SJSA1 (cell line): Measurements from ENCODE around the gene MVB12B. TPM values are rescaled to one million over a fixed set of nuclear protein-coding genes. Genes with fewer than 3 reads are reported as not detected.

Experiments
- DNase-seq, 2 experiments: peaks; one replicate each; pipeline ENCODE4 v3.0.0-alpha.2; 2015 to 2020; ENCODE audit warnings: low spot score in 2 of 2, low read depth in 1 of 2
- H3K27ac ChIP-seq: fragments of 250-450 bp; sonication (Bioruptor Pico); 2 replicates; pipeline ENCODE4 v1.5.1; 2020; ENCODE audit warnings: mild to moderate bottlenecking, moderate library complexity
- H3K27me3 ChIP-seq: fragments of 250-450 bp; sonication (Bioruptor Pico); replicated peaks from 2 replicates; pipeline ENCODE4 v1.5.1; 2020; ENCODE audit warnings: mild to moderate bottlenecking, moderate library complexity
- H3K36me3 ChIP-seq: fragments of 250-450 bp; sonication (Bioruptor Pico); 2 replicates; pipeline ENCODE4 v1.5.1; 2020; ENCODE audit warnings: mild to moderate bottlenecking
- H3K4me1 ChIP-seq: fragments of 250-450 bp; sonication (Bioruptor Pico); replicated peaks from 2 replicates; pipeline ENCODE4 v1.6.1; 2021; ENCODE audit warnings: mild to moderate bottlenecking
- H3K4me3 ChIP-seq: fragments of 250-450 bp; sonication (Bioruptor Pico); 2 replicates; pipeline ENCODE4 v1.5.1; 2020; ENCODE audit warnings: mild to moderate bottlenecking
- H3K9me3 ChIP-seq: fragments of 250-450 bp; sonication (Bioruptor Pico); replicated peaks from 2 replicates; pipeline ENCODE4 v1.5.1; 2020; ENCODE audit warnings: mild to moderate bottlenecking
- total RNA-seq: library from RNA; depleted of rRNA; stranded (reverse); fragments of >200 nt; shearing (Covaris generic); gene quantifications from 2 replicates; pipeline ENCODE4 v1.2.3, GENCODE V29; 2014

MVB12B gene
- total RNA-seq, 1 experiment from 2014 or later: 7.8 TPM

DNA sequence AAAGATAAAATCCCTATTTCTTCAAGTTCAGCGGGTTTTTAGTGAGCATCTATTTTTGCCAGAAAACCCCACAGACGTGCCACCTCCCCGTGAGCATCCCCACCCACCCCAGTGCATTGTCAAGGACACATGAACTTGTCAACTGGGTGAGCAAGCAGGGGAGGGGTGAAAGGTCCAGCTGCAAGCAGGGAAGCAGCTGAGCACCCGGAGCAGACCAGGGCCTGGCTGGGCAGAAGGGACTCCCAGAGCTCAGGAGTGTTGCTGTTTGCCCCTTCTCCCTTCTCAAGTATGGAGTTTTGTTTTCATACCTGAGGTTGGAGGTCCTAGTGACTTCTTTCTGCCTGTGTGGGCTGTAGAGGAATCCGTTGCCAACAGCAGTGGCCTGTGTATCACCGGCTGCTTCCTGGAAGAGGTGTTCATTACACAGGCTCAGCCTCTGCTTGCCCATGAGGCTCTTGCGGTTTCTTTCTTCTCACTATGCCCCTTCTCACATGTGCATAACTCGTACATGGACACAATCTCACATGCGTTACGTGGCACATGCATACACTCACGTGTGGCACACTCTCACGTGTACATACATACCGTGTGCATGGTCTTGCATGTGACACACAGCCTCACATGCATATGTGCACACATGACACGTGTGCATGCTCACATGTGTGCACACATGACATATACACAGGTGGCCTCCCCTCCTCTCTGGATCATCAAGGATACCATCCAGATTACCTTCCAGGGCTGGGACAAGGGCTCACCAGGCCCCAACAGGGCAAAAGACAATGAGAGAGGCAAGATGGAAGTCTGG is 126.7 kb downstream of the MVB12B start:
- no peak overlapping the region for H3K4me3 ChIP-seq
- no peaks in the 10 kb centered on the region for H3K27me3 ChIP-seq
- H3K9me3 ChIP-seq: no peaks in the 10 kb centered on the region
- H3K36me3 ChIP-seq: no peaks in the 10 kb centered on the region
- DNase-seq: no peak
- no peaks in the 10 kb centered on the region for H3K4me1 ChIP-seq
- H3K27ac ChIP-seq: no peak overlapping the region

DNA sequence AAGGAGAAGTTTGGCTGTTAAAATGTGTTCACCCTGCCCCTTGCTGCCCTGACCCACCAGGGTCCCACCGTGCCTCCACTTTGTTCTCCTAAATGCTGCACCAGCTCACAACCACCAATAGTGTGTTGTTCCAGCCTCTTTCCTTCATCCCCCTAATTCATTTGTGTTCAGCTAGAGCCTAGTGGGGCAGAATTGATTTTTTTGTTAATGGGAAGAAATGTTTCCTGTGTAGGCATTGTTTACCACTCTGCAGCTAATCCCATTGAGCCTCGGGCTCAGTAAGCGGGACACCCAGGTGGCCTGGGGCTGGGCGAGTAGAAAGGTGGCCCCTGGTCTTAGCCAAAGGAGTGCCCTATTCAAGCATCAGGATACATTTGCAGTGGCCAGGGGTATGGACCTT is 127.6 kb downstream of the MVB12B start:
- Histone ChIP-seq H3K4me3 (no peak overlapping the region), H3K27me3 (no peaks in the 10 kb centered on the region), H3K9me3 (no peaks in the 10 kb centered on the region), H3K36me3 (no peaks in the 10 kb centered on the region), H3K27ac (no peak overlapping the region), H3K4me1 (no peaks in the 10 kb centered on the region)
- DNase-seq: no peak

DNA sequence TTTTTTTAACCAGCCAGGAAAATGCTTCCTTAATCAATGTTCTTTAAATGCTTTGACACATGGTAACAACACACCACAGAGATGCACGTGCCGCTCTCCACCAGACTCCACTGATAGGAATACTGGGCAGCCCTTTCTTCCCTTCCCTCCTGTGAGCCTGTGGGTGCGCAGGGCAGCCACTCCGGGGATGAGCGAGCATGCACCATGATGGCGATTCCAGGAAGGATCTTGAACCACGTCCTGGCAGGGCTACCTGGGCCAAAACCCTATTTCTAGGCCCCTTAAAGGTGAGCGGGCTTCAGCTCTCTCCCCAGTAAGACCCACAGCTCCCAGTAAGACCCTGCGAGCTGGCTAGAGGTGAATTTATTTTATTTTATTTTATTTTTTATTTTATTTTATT is 128.2 kb downstream of the MVB12B start:
- H3K4me1 ChIP-seq: no peaks in the 10 kb centered on the region
- H3K4me3 ChIP-seq: no peak overlapping the region
- no peak overlapping the region for H3K27ac ChIP-seq
- DNase-seq: no peak
- no peaks in the 10 kb centered on the region for H3K9me3 ChIP-seq
- no peaks in the 10 kb centered on the region for H3K36me3 ChIP-seq
- no peaks in the 10 kb centered on the region for H3K27me3 ChIP-seq

DNA sequence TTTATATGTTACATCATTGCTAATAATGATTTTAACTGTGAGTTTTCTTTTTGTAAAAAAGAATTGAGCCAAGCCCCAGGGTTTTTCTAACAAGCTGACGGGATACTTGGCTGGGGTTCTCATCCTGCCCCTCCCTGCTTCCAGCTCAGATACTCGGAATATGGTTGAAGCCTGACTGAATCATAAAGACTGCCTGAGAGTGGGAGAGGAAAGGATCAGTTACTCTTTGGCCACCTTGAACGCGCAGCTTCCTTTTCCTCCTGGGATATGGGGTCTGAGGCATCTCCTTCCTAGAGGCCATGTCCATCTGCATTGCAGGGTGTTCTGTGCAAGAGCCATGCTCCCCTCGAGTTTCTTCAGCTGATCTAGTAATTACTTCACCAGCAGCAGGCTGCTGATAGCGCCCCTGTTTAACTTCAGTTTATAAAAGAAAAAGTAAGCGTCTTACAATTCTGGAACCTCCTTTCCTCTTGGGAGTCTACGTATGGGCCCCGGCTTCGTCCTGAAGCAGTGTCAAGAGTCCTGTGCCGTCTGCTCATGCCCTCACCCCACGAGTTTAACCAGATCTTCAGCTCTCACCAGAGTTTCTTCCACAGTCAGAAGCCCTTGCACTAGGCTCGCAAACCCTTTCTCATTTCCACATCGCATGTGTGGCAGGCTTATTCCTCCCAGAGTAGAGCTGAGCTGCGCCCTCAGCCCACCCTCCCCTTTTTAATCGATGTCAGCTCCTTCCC is 130.0 kb downstream of the MVB12B start:
- no peaks in the 10 kb centered on the region for H3K4me1 ChIP-seq
- H3K27ac ChIP-seq: no peak overlapping the region
- H3K27me3 ChIP-seq: no peaks in the 10 kb centered on the region
- H3K9me3 ChIP-seq: no peaks in the 10 kb centered on the region
- no peaks in the 10 kb centered on the region for H3K36me3 ChIP-seq
- DNase-seq: no peak
- no peak overlapping the region for H3K4me3 ChIP-seq

DNA sequence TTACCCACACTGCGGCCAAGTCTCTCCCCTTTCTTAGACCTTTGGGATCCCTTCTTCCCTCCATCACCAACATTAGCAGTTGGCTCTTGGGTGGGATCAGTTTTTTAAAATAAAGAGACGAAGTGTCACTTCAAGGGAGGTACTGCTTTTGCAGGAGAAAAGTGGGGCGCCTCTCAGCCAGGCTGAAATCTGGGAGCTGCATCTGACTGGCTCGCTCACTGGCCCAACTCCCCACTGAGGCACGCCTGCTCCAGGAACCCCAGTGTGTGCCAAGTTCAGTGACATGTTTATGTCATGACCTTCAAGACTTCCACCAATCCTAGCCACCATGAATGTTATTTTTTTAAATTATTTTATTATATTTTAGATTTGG is 130.5 kb downstream of the MVB12B start:
- no peaks in the 10 kb centered on the region for H3K27me3 ChIP-seq

DNA sequence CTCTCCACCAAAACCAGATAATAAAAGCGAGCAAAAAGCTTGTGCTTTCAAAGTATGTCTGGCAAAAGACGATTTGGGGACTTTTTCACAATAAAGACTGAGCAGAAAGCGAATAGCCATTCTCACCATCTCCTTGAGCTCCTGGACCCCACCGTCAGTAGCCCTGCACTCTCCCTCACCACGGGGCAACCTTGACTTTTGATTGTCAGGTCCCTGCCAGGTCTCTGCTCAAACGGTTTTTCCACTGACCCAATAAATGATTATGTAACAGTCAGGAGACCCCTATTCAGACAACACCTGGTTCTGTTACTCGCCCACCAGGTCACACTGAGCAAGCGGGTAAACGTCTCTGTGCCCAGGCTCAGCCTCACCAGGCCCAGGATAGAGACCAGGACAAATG is 131.3 kb downstream of the MVB12B start:
- H3K27me3 ChIP-seq: no peaks in the 10 kb centered on the region
- no peak for DNase-seq
- no peaks in the 10 kb centered on the region for H3K4me1 ChIP-seq
- H3K9me3 ChIP-seq: no peaks in the 10 kb centered on the region
- H3K36me3 ChIP-seq: no peaks in the 10 kb centered on the region
- H3K27ac ChIP-seq: no peak overlapping the region
- H3K4me3 ChIP-seq: no peak overlapping the region

More for the DNA sequence above, 130.5 kb downstream of the MVB12B start:
- H3K36me3 ChIP-seq: no peaks in the 10 kb centered on the region
- no peaks in the 10 kb centered on the region for H3K9me3 ChIP-seq
- no peak overlapping the region for H3K4me3 ChIP-seq
- DNase-seq: no peak
- H3K4me1 ChIP-seq: no peaks in the 10 kb centered on the region
- H3K27ac ChIP-seq: no peak overlapping the region

DNA sequence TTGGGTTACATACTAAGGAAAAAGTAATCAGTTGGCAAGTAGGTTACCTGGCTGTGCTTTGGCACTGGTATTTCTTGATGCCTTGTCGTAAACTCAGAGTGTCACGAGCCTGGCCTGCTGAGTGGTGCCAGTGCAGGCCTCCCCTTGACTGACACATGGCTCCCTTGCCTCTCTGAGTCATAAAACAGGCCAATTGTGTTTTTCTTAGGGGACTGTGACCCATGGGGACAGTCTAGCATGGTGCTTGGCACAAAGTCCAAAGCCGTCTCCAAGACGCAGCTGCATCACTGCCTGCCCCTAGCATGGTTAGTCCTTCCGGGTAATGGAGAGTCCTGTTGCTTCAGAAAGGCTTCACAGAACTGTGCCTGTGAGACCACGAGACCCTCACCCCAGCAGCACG is 132.5 kb downstream of the MVB12B start:
- no peak overlapping the region for H3K27ac ChIP-seq
- DNase-seq: no peak
- no peaks in the 10 kb centered on the region for H3K9me3 ChIP-seq
- H3K4me3 ChIP-seq: no peak overlapping the region
- H3K4me1 ChIP-seq: no peaks in the 10 kb centered on the region
- no peaks in the 10 kb centered on the region for H3K27me3 ChIP-seq
- H3K36me3 ChIP-seq: no peaks in the 10 kb centered on the region

DNA sequence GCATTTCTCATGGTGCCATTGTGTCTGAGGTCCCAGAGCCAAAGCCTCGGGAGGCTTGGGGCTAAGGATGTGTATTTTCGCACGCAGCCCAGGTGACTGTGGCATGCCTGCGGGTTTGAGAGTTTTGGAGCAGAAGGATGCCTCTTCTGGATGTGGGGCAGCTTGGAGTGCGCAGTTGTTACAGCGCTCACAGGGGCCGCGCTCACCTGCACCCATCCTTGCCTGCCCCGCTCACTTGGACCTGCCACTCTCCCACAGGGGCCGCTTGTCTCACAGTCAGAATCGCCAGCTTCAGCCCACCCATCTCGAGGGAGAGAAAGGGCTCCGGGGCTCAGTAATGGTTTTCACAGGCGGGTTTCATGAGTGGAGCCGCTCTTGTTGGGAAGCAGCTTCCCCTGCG is 132.9 kb downstream of the MVB12B start:
- no peaks in the 10 kb centered on the region for H3K4me1 ChIP-seq
- no peak for DNase-seq
- H3K9me3 ChIP-seq: no peaks in the 10 kb centered on the region
- no peaks in the 10 kb centered on the region for H3K36me3 ChIP-seq
- no peak overlapping the region for H3K4me3 ChIP-seq
- no peak overlapping the region for H3K27ac ChIP-seq
- no peaks in the 10 kb centered on the region for H3K27me3 ChIP-seq

DNA sequence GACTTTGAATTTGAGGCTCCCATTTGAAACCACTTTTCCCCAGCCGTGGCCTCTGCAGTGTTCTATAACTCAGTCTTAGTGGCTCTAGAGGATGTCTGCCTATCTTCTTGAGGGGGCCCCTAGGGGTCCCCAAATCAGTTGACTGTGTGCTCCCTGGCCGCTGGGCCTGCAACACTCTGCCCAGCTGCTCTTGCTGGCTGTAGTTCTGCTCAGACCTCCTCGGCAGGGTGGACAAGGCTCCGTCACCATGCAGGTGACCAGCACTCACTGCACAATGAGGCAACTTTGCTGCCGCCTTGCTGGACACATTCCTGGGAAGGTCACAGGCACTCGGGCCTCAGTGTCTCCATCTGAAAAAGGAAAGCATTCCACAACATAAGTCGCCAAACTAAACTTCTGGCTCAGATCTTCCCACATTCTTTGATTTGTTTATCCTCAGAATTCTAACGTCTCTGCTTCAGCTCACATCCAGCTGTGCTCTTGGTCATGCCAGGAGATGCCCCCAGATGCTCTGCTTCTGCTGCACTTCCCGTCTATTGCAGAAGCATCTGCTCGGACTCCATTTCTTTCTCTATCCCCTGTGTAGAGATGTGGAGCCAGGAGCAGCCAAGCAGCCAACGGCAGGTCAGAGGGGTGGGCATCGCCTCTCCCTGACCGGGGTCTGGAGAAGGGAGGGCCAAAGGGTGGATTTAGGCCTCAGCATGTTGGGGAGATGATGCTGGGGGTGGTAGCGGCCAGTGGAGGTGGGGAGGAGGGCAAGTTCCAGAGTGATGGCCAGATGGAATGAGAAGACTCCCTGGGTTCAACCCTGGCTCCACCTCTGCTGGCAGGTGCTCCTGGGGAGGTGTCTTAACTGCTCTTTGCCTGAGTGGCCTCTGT is 133.6 kb downstream of the MVB12B start:
- no peak for DNase-seq
- no peaks in the 10 kb centered on the region for H3K27me3 ChIP-seq
- no peaks in the 10 kb centered on the region for H3K4me1 ChIP-seq
- no peak overlapping the region for H3K4me3 ChIP-seq
- H3K36me3 ChIP-seq: no peaks in the 10 kb centered on the region
- H3K9me3 ChIP-seq: no peaks in the 10 kb centered on the region
- H3K27ac ChIP-seq: no peak overlapping the region

DNA sequence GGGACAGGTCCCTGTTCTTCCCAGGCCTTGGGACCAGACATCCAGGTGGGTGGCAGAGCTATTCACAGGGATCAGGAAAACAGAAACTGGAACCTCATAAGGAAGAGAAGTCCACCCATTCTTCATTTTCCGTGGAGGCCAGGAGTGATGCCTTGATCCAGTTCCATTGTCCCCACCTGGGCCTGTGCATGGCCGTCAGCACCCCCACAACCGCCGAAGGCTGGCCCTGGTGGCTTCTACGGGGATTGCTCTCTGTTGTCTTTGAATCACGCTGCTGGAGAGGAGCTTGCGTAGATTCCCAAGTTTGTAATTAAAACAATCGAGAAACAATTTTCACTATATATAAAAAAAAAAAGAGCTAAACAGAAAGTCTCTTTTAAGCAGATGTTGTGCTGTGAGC is 134.4 kb downstream of the MVB12B start:
- H3K36me3 ChIP-seq: no peaks in the 10 kb centered on the region
- H3K27me3 ChIP-seq: no peaks in the 10 kb centered on the region
- H3K4me1 ChIP-seq: no peaks in the 10 kb centered on the region
- no peaks in the 10 kb centered on the region for H3K9me3 ChIP-seq
- no peak overlapping the region for H3K4me3 ChIP-seq
- H3K27ac ChIP-seq: no peak overlapping the region
- DNase-seq: no peak

DNA sequence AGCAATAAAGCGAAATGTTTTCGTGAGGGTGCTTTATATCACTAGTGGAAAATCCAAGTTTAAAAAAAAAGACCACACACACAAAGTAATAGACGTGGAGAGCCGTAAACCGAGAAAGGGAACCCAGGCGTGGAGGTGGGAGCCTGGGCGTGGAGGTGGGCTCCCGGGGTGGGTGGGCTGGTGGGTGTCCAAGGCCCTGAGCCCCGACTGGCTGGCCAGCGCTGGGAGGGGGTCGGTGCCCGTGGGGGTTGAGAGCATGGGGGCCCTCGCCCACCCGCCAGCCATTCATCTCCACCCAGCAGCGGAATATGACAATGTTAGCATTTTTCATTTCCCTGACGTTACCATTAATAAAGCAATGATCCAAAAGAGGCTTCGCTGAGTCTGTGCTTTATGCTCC is 135.0 kb downstream of the MVB12B start:
- no peak for DNase-seq
- H3K9me3 ChIP-seq: no peaks in the 10 kb centered on the region
- H3K4me3 ChIP-seq: no peak overlapping the region
- no peak overlapping the region for H3K27ac ChIP-seq
- no peaks in the 10 kb centered on the region for H3K27me3 ChIP-seq
- no peaks in the 10 kb centered on the region for H3K4me1 ChIP-seq
- no peaks in the 10 kb centered on the region for H3K36me3 ChIP-seq

DNA sequence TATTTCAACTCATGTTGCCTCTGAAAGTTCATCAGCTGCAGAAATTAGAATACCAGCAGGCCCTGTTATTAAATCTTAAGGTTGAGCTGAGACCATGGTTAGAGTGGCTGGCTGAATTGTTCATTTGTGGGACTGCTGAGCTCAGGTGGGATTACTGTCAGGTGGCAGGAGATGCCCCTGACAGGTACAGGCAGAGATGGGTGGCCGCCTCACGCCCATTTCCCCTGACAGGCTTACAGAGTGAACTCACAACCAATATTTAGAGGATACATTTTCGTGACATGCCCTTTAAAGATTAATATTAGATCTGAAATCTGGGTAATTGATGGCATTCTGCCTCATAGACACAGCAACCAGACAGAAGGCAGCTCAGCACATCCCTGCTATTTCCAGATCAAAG is 136.0 kb downstream of the MVB12B start:
- Histone ChIP-seq H3K36me3 (no peaks in the 10 kb centered on the region), H3K4me1 (no peaks in the 10 kb centered on the region), H3K27me3 (no peaks in the 10 kb centered on the region), H3K27ac (no peak overlapping the region), H3K9me3 (no peaks in the 10 kb centered on the region), H3K4me3 (no peak overlapping the region)
- DNase-seq: no peak

DNA sequence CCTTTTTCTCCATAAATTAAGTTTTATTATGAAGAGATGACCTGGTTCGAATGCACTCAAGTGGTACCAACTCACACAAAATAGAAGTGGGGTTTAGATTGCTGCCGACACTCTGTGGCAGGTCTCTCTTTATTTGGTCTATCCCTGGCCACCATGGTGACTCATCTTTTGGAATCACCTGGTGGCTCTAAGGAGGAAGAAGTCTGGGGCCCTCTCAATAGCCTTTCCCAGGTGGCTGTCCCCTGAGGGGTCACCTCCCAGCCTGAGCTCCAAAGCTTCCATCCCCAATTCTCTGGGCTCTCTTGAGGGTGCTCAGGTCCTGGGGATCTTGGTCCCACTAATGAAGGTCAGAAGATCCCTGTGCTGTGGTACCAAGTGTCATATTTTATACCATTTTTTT is 136.8 kb downstream of the MVB12B start:
- H3K4me3 ChIP-seq: no peak overlapping the region
- DNase-seq: no peak
- no peaks in the 10 kb centered on the region for H3K36me3 ChIP-seq
- H3K27ac ChIP-seq: no peak overlapping the region
- no peaks in the 10 kb centered on the region for H3K9me3 ChIP-seq
- no peaks in the 10 kb centered on the region for H3K4me1 ChIP-seq
- no peaks in the 10 kb centered on the region for H3K27me3 ChIP-seq
